ENCODE data around the gene AKAP5. TPM values are rescaled to one million over a fixed set of nuclear protein-coding genes. Genes with fewer than 3 reads are reported as not detected.

The AKAP5 gene
- total RNA-seq, 1 donor from 2014 or later, result 0.19 TPM

DNA sequence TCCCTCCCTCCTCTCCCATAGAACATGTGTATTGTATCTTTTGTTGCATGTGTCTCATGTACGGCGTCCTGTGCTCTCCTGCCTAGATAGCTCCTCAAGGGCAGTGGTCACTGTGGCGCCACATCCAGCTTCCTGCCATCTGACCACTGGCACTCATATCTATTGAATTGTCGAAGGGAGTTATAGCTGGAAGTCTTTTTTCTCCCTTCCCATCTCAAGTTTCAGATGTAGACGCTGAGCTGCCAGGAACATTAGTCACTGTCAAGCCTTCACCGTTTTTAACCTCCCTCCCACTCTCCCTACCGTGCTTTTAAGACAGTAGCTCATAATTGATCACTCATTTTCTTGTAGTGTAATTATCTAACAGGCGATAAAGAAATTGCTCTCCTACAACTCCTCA lies 44.1 kb upstream of the AKAP5 start:
- Histone ChIP-seq H3K36me3 (peaks cover 87% of the 10 kb centered on the region), H3K27me3 (ENCODE audit: low read depth) (no peaks in the 10 kb centered on the region), H3K27ac (replicated peaks) (no peak overlapping the region), H3K9me3 (replicated peaks) (no peaks in the 10 kb centered on the region), H3K4me3 (no peak overlapping the region), H3K4me1 (no peaks in the 10 kb centered on the region)
- intact Hi-C loops (cut with micrococcal nuclease), result loop anchor here (10.0 kb wide), 1 partner anchor 54 kb away; no protein-coding TSS in a partner anchor
- DNase-seq, result no peak
- TF ChIP-seq, protein P1, sequence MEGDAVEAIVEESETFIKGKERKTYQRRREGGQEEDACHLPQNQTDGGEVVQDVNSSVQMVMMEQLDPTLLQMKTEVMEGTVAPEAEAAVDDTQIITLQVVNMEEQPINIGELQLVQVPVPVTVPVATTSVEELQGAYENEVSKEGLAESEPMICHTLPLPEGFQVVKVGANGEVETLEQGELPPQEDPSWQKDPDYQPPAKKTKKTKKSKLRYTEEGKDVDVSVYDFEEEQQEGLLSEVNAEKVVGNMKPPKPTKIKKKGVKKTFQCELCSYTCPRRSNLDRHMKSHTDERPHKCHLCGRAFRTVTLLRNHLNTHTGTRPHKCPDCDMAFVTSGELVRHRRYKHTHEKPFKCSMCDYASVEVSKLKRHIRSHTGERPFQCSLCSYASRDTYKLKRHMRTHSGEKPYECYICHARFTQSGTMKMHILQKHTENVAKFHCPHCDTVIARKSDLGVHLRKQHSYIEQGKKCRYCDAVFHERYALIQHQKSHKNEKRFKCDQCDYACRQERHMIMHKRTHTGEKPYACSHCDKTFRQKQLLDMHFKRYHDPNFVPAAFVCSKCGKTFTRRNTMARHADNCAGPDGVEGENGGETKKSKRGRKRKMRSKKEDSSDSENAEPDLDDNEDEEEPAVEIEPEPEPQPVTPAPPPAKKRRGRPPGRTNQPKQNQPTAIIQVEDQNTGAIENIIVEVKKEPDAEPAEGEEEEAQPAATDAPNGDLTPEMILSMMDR (IDR thresholded peaks at IDR 0.05; ENCODE audit: borderline replicate concordance), result no peak

DNA sequence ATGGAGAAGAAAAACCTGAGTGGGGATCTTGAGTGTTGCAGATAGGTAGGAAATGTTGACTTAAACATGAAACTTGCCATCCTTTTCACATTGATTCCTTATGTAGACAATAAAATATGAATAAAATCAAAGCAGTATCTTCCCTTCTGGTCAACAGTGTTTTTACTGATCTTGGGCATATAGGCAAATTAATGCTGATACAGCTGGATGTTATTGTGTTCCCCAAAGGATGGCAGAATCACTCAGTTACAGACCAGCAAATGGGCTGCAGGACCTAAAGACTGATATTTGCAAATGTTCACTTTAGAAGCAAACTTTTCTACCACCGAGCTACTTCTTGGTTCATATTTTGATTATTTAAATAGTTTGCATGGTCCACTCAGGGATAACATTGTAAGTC lies 43.3 kb upstream of the AKAP5 start:
- TF ChIP-seq, protein P1 (IDR thresholded peaks at IDR 0.05; ENCODE audit: borderline replicate concordance), result no peak
- Histone ChIP-seq H3K36me3 (peaks cover 87% of the 10 kb centered on the region), H3K27me3 (ENCODE audit: low read depth) (no peaks in the 10 kb centered on the region), H3K9me3 (replicated peaks) (no peaks in the 10 kb centered on the region), H3K27ac (replicated peaks) (no peak overlapping the region), H3K4me1 (no peaks in the 10 kb centered on the region), H3K4me3 (no peak overlapping the region)
- no peak for DNase-seq
- intact Hi-C loops (cut with micrococcal nuclease), result loop anchor here (10.0 kb wide), 1 partner anchor 53 kb away; no protein-coding TSS in a partner anchor

DNA sequence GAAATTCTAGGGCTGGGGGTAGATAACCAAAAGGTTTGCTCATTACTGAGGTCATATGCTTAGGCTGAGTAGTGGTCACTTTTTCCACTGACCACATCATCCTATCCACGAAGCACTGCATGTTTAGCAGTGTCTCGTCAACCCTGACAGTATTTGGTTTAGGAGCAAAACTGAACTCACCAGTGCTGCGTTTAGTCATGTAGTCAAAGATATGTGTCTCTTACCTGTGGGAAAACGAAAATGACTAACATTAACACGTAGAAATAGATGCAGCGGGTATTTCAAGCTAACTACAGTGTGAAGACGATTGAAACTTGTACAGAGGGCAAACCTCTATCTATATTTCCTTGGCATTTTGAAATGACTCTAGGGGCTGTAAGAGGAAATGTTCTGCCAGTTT lies 42.5 kb upstream of the AKAP5 start:
- DNase-seq, result no peak
- H3K27ac ChIP-seq (replicated peaks), result no peak overlapping the region
- no peak overlapping the region for H3K4me3 ChIP-seq
- no peaks in the 10 kb centered on the region for H3K4me1 ChIP-seq
- H3K27me3 ChIP-seq (ENCODE audit: low read depth), result no peaks in the 10 kb centered on the region
- TF ChIP-seq, protein P1 (IDR thresholded peaks at IDR 0.05; ENCODE audit: borderline replicate concordance), result no peak
- intact Hi-C loops (cut with micrococcal nuclease), result loop anchor here (10.0 kb wide), 1 partner anchor 52 kb away; no protein-coding TSS in a partner anchor
- H3K9me3 ChIP-seq (replicated peaks), result no peaks in the 10 kb centered on the region
- peaks cover 92% of the 10 kb centered on the region for H3K36me3 ChIP-seq

DNA sequence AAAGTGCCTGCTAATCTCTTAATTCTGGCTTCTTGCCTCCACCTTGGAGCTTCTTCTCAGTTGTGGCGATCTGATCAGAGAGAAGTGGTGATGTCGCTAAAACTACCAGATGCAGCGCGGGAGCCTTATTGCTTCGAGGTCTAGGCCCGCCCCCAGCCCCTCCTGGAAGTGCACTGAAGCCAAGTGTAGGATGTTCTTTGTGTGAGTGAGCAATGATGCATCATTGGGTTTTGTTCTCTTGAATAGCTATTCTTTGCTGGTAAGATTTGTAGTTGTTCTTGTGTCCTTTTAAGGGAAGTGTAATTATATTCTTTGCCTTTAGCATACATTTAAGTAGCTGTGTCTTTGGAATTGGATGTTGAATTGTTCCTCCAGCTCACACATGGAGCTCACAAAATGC lies 41.3 kb upstream of the AKAP5 start:
- Histone ChIP-seq H3K36me3 (peaks cover 95% of the 10 kb centered on the region), H3K9me3 (replicated peaks) (no peaks in the 10 kb centered on the region), H3K4me1 (no peaks in the 10 kb centered on the region), H3K4me3 (no peak overlapping the region), H3K27me3 (ENCODE audit: low read depth) (no peaks in the 10 kb centered on the region), H3K27ac (replicated peaks) (no peak overlapping the region)
- TF ChIP-seq, protein P1 (IDR thresholded peaks at IDR 0.05; ENCODE audit: borderline replicate concordance), result no peak
- intact Hi-C loops (cut with micrococcal nuclease), result loop anchor here (10.0 kb wide), 1 partner anchor 51 kb away; no protein-coding TSS in a partner anchor
- no peak for DNase-seq

DNA sequence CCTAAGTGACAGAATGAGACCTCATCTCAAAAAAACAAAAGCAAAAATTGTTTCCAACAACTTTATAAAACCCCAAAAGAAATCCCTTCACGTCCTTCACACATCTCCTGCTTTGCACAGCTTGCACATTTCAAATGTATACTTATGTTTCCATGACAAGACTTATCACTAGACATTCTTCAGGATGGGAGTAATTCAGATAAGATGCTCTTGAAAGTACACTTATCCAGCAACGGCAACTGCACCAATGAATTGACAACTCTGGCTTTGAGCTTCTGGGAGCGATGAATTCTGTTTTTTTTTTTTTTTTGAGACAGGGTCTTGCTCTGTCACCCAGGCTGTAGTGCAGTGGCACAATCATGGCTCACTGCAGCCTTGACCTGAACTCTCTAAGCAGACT lies 30.8 kb upstream of the AKAP5 start:
- no peak overlapping the region for H3K27ac ChIP-seq (replicated peaks)
- no peak overlapping the region for H3K4me3 ChIP-seq
- H3K27me3 ChIP-seq (ENCODE audit: low read depth), result no peaks in the 10 kb centered on the region
- H3K4me1 ChIP-seq, result no peaks in the 10 kb centered on the region
- intact Hi-C loops (cut with micrococcal nuclease), result no loop called here
- H3K9me3 ChIP-seq (replicated peaks), result no peaks in the 10 kb centered on the region
- TF ChIP-seq, protein P1 (IDR thresholded peaks at IDR 0.05; ENCODE audit: borderline replicate concordance), result no peak
- H3K36me3 ChIP-seq, result peaks cover 61% of the 10 kb centered on the region
- DNase-seq, result no peak
